Right lung (tissue), 5 donors: ENCODE measurements around the gene TTLL12. TPM values are rescaled to one million over a fixed set of nuclear protein-coding genes. Genes with fewer than 3 reads are reported as not detected.

Experiments used
- DNase-seq, 2 donors: peaks; one replicate each; pipeline ENCODE4 v3.0.0-alpha.2; 2013
- polyA plus RNA-seq, 5 donors: library from polyadenylated mRNA; unstranded; fragments of 120-200 nt; gene quantifications; one replicate each; pipeline versions ENCODE4 v1.2.1 to v1.2.3, GENCODE V29; 2013; ENCODE audit warnings: inconsistent platforms in 1 of 5, low replicate concordance in 1 of 5; ENCODE audit not compliant: insufficient read length in 5 of 5, insufficient read depth in 1 of 5

Gene TTLL12
- polyA plus RNA-seq, 5 donors = 16.9 to 35.3 (median 20.9) TPM

GRCh38 chr22:43174941-43175531, 11.9 kb downstream of the TTLL12 start:
- DNase-seq = no peak

- DNase-seq = no peak
Measured at GRCh38 chr22:43173976-43174720, 12.8 kb downstream of the TTLL12 start.

GRCh38 chr22:43173566-43173965, 13.4 kb downstream of the TTLL12 start:
- DNase-seq = no peak

GRCh38 chr22:43172191-43172590, 14.7 kb downstream of the TTLL12 start:
- DNase-seq = no peak

GRCh38 chr22:43171607-43172006, 15.3 kb downstream of the TTLL12 start:
- DNase-seq = no peak

- DNase-seq = no peak
Measured at GRCh38 chr22:43171019-43171491, 15.9 kb downstream of the TTLL12 start.

GRCh38 chr22:43170131-43170480, 16.8 kb downstream of the TTLL12 start:
- DNase-seq = no peak

GRCh38 chr22:43169310-43170130, 17.4 kb downstream of the TTLL12 start:
- DNase-seq = no peak

- no peak for DNase-seq
Measured at GRCh38 chr22:43168471-43169309, 18.2 kb downstream of the TTLL12 start.

GRCh38 chr22:43167001-43167589, 19.8 kb downstream of the TTLL12 start:
- no peak for DNase-seq

GRCh38 chr22:43166132-43166930, 20.6 kb downstream of the TTLL12 start:
- no peak for DNase-seq

GRCh38 chr22:43164636-43165035, 22.3 kb downstream of the TTLL12 start:
- no peak for DNase-seq

- DNase-seq = no peak
Measured at GRCh38 chr22:43163241-43163795, 23.6 kb downstream of the TTLL12 start.

- DNase-seq = no peak
Measured at GRCh38 chr22:43162412-43163150, 24.4 kb downstream of the TTLL12 start.

GRCh38 chr22:43160497-43161126, 26.3 kb downstream of the TTLL12 start:
- DNase-seq = no peak

GRCh38 chr22:43159484-43160178, 27.3 kb downstream of the TTLL12 start:
- DNase-seq = no peak

GRCh38 chr22:43158778-43159483, 28.0 kb downstream of the TTLL12 start:
- no peak for DNase-seq
